Liver (tissue), 3 donors: ENCODE measurements around the gene PTPN20.

Experiments used
- ATF3 ChIP-seq: IDR thresholded peaks from 2 replicates; pipeline ENCODE4 v1.6.1; 2016; ENCODE audit warnings: antibody characterized with exemption
- FOXA1 ChIP-seq: IDR thresholded peaks from 2 replicates; pipeline ENCODE4 v1.6.1; 2016; ENCODE audit warnings: antibody characterized with exemption
- GABPA ChIP-seq, 2 donors: IDR thresholded peaks in 1 of 2; conservative IDR thresholded peaks in 1 of 2; 2 replicates each; pipeline ENCODE4 v1.6.1; 2016; ENCODE audit warnings: antibody characterized with exemption in 2 of 2, mild to moderate bottlenecking in 1 of 2, moderate library complexity in 1 of 2
- JUND ChIP-seq, 2 donors: IDR thresholded peaks; 2 replicates each; pipeline ENCODE4 v1.6.1; 2016; ENCODE audit warnings: antibody characterized with exemption in 2 of 2
- MAX ChIP-seq: IDR thresholded peaks from 2 replicates; pipeline ENCODE4 v1.6.1; 2016; ENCODE audit warnings: antibody characterized with exemption
- RAD21 ChIP-seq, 2 donors: IDR thresholded peaks; 2 replicates each; pipeline ENCODE4 v1.6.1; 2016; ENCODE audit warnings: antibody characterized with exemption in 2 of 2, mild to moderate bottlenecking in 2 of 2
- SP1 ChIP-seq: IDR thresholded peaks from 2 replicates; pipeline ENCODE4 v1.6.1; 2018; ENCODE audit warnings: antibody characterized with exemption, mild to moderate bottlenecking
- YY1 ChIP-seq: IDR thresholded peaks from 2 replicates; pipeline ENCODE4 v1.6.1; 2016; ENCODE audit warnings: antibody characterized with exemption, mild to moderate bottlenecking
- TF ChIP-seq, protein P1 (sequence below): fragments of 150-350 bp; IDR thresholded peaks from 2 replicates; pipeline ENCODE4 v1.5.1; 2017; ENCODE audit warnings: improper control_type of control experiment, low read depth, low read length; ENCODE audit not compliant: missing input control
- TF ChIP-seq, protein P2 (sequence below): IDR thresholded peaks from 2 replicates; pipeline ENCODE4 v1.6.1; 2016; ENCODE audit warnings: antibody characterized with exemption, mild to moderate bottlenecking
- donor health status: healthy.
- donor health status: healthy.

DNA sequence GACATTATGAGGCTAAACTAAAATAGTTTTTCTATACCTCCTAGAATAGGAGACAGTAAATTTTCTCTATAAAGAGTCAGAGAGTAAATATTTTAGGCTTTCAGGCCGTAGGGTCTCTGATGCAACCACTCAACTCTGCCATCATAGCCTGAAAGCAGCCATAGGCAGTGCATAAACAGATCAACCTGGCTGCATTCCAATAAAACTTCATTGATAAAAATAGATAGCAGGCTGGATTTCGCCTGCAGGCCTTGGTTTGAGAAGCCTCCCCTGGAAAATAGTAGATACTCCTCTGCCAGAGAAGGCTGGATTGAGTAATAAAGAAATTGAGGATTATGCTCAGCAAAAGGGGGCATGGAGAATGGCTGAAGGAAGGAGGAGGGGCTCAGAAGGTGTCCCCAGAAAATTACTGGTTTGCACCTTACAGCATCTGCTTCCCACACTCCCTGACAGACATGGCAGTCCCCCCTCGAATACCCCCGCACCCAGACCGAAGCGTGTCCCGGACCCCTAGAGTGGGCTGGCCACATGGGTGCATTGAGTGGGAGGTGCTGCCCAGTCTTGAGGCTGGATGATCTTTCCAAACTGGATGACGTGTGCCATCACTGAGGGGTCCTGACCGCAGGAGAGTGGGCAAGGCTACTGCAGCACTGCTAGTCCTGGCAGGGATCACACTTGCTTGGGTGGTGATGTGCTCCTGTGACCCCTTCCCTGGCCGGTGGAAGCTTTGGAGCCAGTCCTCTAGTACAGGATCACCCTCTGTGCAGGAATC is 126.6 kb downstream of the PTPN20 start:
- TF ChIP-seq, protein P1, sequence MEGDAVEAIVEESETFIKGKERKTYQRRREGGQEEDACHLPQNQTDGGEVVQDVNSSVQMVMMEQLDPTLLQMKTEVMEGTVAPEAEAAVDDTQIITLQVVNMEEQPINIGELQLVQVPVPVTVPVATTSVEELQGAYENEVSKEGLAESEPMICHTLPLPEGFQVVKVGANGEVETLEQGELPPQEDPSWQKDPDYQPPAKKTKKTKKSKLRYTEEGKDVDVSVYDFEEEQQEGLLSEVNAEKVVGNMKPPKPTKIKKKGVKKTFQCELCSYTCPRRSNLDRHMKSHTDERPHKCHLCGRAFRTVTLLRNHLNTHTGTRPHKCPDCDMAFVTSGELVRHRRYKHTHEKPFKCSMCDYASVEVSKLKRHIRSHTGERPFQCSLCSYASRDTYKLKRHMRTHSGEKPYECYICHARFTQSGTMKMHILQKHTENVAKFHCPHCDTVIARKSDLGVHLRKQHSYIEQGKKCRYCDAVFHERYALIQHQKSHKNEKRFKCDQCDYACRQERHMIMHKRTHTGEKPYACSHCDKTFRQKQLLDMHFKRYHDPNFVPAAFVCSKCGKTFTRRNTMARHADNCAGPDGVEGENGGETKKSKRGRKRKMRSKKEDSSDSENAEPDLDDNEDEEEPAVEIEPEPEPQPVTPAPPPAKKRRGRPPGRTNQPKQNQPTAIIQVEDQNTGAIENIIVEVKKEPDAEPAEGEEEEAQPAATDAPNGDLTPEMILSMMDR = no peak
- no peak for TF ChIP-seq YY1
- no peak for TF ChIP-seq FOXA1
- TF ChIP-seq GABPA (IDR thresholded peaks at IDR 0.05 in 1 of 2, conservative IDR thresholded peaks at IDR 0.05 in 1 of 2) = no peak
- no peak for TF ChIP-seq SP1
- TF ChIP-seq, protein P2, sequence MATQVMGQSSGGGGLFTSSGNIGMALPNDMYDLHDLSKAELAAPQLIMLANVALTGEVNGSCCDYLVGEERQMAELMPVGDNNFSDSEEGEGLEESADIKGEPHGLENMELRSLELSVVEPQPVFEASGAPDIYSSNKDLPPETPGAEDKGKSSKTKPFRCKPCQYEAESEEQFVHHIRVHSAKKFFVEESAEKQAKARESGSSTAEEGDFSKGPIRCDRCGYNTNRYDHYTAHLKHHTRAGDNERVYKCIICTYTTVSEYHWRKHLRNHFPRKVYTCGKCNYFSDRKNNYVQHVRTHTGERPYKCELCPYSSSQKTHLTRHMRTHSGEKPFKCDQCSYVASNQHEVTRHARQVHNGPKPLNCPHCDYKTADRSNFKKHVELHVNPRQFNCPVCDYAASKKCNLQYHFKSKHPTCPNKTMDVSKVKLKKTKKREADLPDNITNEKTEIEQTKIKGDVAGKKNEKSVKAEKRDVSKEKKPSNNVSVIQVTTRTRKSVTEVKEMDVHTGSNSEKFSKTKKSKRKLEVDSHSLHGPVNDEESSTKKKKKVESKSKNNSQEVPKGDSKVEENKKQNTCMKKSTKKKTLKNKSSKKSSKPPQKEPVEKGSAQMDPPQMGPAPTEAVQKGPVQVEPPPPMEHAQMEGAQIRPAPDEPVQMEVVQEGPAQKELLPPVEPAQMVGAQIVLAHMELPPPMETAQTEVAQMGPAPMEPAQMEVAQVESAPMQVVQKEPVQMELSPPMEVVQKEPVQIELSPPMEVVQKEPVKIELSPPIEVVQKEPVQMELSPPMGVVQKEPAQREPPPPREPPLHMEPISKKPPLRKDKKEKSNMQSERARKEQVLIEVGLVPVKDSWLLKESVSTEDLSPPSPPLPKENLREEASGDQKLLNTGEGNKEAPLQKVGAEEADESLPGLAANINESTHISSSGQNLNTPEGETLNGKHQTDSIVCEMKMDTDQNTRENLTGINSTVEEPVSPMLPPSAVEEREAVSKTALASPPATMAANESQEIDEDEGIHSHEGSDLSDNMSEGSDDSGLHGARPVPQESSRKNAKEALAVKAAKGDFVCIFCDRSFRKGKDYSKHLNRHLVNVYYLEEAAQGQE = no peak
- TF ChIP-seq MAX = no peak
- TF ChIP-seq ATF3 = no peak
- TF ChIP-seq JUND (IDR thresholded peaks at IDR 0.05) = no peak
- no peak for TF ChIP-seq RAD21 (IDR thresholded peaks at IDR 0.05)
